Omental fat pad (tissue), 4 donors: Measurements from ENCODE around the gene MRFAP1L1. TPM values are rescaled to one million over a fixed set of nuclear protein-coding genes. Genes with fewer than 3 reads are reported as not detected.
A peak's percentile ranks its signal among the peaks of the same experiment; 100 is the strongest.

Source experiments
- ATAC-seq: fragments of 150-250 bp; one replicate; pipeline ENCODE4 v1.9.1; 2016; ENCODE audit warnings: mild to moderate bottlenecking, moderate library complexity; ENCODE audit not compliant: low FRiP score
- DNase-seq: peaks from one replicate; pipeline ENCODE4 v3.0.0-alpha.2; 2019; ENCODE audit warnings: low spot score
- total RNA-seq, 4 donors: library from RNA; depleted of rRNA; stranded (reverse); fragments of >200 nt; gene quantifications; one replicate each; pipeline ENCODE4 v1.1.0, GENCODE V29; 2016
- TF ChIP-seq, protein P1 (sequence below), 3 donors: fragments of 450-650 bp; IDR thresholded peaks; one replicate each; pipeline ENCODE4 v1.5.1; 2016 to 2017; ENCODE audit warnings: antibody characterized with exemption in 3 of 3, mild to moderate bottlenecking in 3 of 3, moderate library complexity in 2 of 3

Gene MRFAP1L1
- total RNA-seq, 4 donors from 2014 or later: 42.7 to 56.3 (median 45.9) TPM

DNA sequence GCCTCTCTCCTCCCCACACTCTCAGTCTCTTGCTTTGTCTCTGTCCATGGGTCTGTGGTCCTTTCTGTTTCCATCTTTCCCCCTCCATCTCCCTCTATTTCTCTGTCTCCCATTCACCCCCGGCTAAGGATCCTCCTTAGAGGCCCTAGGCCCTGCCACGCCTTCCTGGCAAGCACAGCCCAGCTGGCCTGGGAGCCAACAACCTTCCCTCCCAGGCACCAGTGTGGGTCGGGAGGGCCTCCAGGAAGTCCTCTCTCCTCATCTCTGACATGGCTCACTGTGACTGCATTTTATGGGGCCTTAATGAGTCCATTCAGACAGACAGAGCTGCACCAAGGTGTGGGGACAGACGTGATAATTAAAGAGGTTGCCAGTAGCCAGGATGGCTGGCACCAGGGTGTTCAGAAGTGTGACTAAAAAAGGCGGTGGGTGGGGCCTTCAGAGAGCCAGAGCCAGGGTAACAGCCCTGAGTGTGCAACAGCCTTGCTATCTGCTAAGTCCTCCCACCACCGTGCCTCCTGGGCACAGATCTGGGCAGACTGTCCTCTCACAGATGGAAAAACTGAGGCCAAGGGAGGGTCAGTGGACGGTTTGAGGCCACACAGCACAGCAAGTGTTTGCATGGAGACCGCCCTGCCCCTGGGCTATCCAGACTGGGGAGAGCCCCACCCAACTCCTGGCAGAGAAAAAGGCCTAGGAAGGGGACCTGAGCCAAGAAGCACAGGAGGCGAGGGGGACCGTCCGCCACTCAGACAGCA lies 37.8 kb upstream of the MRFAP1L1 start:
- peak; percentile 27 for ATAC-seq

DNA sequence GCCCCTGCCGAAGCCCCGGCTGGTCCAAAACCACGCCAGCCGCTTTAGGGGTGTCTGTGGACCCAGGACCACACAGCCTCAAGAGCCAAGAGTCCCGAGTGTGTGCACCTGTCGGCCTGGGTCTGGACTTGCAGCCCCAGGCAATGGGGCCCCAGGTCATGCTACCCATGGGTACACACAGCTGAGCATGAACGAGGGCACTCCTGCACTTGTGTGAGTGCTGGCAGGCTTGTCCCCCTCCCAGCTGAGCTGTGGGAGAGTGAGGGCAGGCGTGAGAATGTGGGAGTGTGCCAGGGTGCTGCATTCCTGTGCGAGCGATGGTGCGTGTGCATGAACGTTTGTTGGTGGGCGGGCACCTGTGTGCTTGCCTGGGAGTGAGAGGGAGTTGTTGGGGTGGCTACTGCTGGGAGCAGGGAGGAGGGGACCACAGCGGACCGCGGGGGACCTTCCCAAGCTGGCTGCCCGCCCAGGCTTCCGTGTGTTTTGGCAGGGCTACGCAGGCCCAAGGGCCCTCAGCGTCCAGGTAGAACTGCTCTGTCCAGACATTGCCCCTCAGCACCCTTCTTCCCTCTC lies 37.1 kb upstream of the MRFAP1L1 start:
- peak; percentile 37 for ATAC-seq
- DNase-seq: no peak
- TF ChIP-seq, protein P1, sequence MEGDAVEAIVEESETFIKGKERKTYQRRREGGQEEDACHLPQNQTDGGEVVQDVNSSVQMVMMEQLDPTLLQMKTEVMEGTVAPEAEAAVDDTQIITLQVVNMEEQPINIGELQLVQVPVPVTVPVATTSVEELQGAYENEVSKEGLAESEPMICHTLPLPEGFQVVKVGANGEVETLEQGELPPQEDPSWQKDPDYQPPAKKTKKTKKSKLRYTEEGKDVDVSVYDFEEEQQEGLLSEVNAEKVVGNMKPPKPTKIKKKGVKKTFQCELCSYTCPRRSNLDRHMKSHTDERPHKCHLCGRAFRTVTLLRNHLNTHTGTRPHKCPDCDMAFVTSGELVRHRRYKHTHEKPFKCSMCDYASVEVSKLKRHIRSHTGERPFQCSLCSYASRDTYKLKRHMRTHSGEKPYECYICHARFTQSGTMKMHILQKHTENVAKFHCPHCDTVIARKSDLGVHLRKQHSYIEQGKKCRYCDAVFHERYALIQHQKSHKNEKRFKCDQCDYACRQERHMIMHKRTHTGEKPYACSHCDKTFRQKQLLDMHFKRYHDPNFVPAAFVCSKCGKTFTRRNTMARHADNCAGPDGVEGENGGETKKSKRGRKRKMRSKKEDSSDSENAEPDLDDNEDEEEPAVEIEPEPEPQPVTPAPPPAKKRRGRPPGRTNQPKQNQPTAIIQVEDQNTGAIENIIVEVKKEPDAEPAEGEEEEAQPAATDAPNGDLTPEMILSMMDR (IDR thresholded peaks at IDR 0.05): no peak

More for the DNA sequence above, 37.8 kb upstream of the MRFAP1L1 start:
- DNase-seq: no peak
- TF ChIP-seq, protein P1 (IDR thresholded peaks at IDR 0.05): no peak

- no peak for DNase-seq
- TF ChIP-seq, protein P1 (IDR thresholded peaks at IDR 0.05): no peak
- no peak for ATAC-seq
These were observed 33.3 kb upstream of the MRFAP1L1 start for GRCh38 chr4:6742989-6743388.

- DNase-seq (no peak), ATAC-seq (no peak)
- TF ChIP-seq, protein P1 (IDR thresholded peaks at IDR 0.05): no peak
These were observed 32.8 kb upstream of the MRFAP1L1 start for GRCh38 chr4:6742507-6742906.

GRCh38 chr4:6740347-6740746 lies 30.7 kb upstream of the MRFAP1L1 start:
- TF ChIP-seq, protein P1 (IDR thresholded peaks at IDR 0.05): no peak
- no peak for ATAC-seq
- DNase-seq: no peak

- TF ChIP-seq, protein P1 (IDR thresholded peaks at IDR 0.05): no peak
- DNase-seq (no peak), ATAC-seq (no peak)
These were observed 30.3 kb upstream of the MRFAP1L1 start for GRCh38 chr4:6739920-6740319.
